ENCODE data around the gene CYP3A7. TPM values are rescaled to one million over a fixed set of nuclear protein-coding genes. Genes with fewer than 3 reads are reported as not detected.
"Not testable (repeated sequence)": the region's sequence is repeated elsewhere in the genome, so short reads cannot be mapped to it uniquely, and the experiment has no call there.

The CYP3A7 gene
- total RNA-seq, 1 donor from 2014 or later: 0.12 TPM

- no peak for TF ChIP-seq CTCF (conservative IDR thresholded peaks at IDR 0.05; ENCODE audit: low read depth, low read length)
Measured at GRCh38 chr7:99730992-99731391, 4.0 kb downstream of the CYP3A7 start.

GRCh38 chr7:99730238-99730810 lies 4.7 kb downstream of the CYP3A7 start:
- H3K4me3 ChIP-seq (ENCODE audit: low read depth, low read length): no peak overlapping the region
- no peak for TF ChIP-seq CTCF (conservative IDR thresholded peaks at IDR 0.05; ENCODE audit: low read depth, low read length)
- DNase-seq (ENCODE audit: low read depth): no peak

More at GRCh38 chr7:99730992-99731391, 4.0 kb downstream of the CYP3A7 start:
- H3K4me3 ChIP-seq (ENCODE audit: low read depth, low read length): no peak overlapping the region
- DNase-seq (ENCODE audit: low read depth): no peak

- TF ChIP-seq CTCF (conservative IDR thresholded peaks at IDR 0.05; ENCODE audit: low read depth, low read length): no peak
- peak; percentile 56 for DNase-seq (ENCODE audit: low read depth)
- no peak overlapping the region for H3K4me3 ChIP-seq (ENCODE audit: low read depth, low read length)
Measured at GRCh38 chr7:99729486-99730237, 5.3 kb downstream of the CYP3A7 start.

- no peak for TF ChIP-seq CTCF (conservative IDR thresholded peaks at IDR 0.05; ENCODE audit: low read depth, low read length)
- no peak for DNase-seq (ENCODE audit: low read depth)
Measured at GRCh38 chr7:99728615-99729014, 6.4 kb downstream of the CYP3A7 start.

GRCh38 chr7:99723201-99723600 lies 11.8 kb downstream of the CYP3A7 start:
- not testable (repeated sequence) for H3K4me3 ChIP-seq (ENCODE audit: low read depth, low read length); DNase-seq (ENCODE audit: low read depth)

More at GRCh38 chr7:99728615-99729014, 6.4 kb downstream of the CYP3A7 start:
- no peak overlapping the region for H3K4me3 ChIP-seq (ENCODE audit: low read depth, low read length)

GRCh38 chr7:99720800-99721595 lies 14.0 kb downstream of the CYP3A7 start:
- H3K4me3 ChIP-seq (ENCODE audit: low read depth, low read length): no peak overlapping the region
- no peak for DNase-seq (ENCODE audit: low read depth)
- no peak for TF ChIP-seq CTCF (conservative IDR thresholded peaks at IDR 0.05; ENCODE audit: low read depth, low read length)
